K562 (cell line): ENCODE results near the gene C1QTNF3. TPM values are rescaled to one million over a fixed set of nuclear protein-coding genes. Genes with fewer than 3 reads are reported as not detected.
A peak's percentile ranks its signal among the peaks of the same experiment; 100 is the strongest.

Source experiments
- ATAC-seq: fragments of 200-7000 bp; cut with Tn5 transposase; 3 replicates; pipeline ENCODE4 v1.9.1; 2020; ENCODE audit warnings: moderate library complexity
- BruUV-seq: library from RNA; stranded (reverse); fragments of 400-500 nt; replicated peaks from 2 replicates; lab custom pipeline; 2021; lab: Mats Ljungman, UMichigan
- CTCF ChIA-PET: fragments of 300-600 bp; formaldehyde crosslinking; extraction: SDS; loops from one replicate; lab custom pipeline; 2021; ENCODE audit warnings: low intra/inter-chr PET ratio; lab: Yijun Ruan, JAX
- POLR2A ChIA-PET: fragments of 300-600, 350-650 bp; sonication (Branson Sonifier 250); formaldehyde crosslinking; extraction: SDS; loops from one replicate; lab custom pipeline; 2021; ENCODE audit warnings: antibody characterized with exemption, inconsistent platforms; lab: Yijun Ruan, JAX
- DNase-seq, 4 experiments: peaks; one replicate each; pipeline versions ENCODE4 v3.0.0 to v3.0.0-alpha.2; 2011 to 2018; ENCODE audit warnings: low spot score in 3 of 4, mixed read lengths in 3 of 4; ENCODE audit errors: extremely low read depth in 1 of 4
- FAIRE-seq: peaks from 2 replicates; lab custom pipeline; 2011; peaks lifted over from hg19 to GRCh38; lab: Jason Lieb, UNC
- H2AFZ ChIP-seq: 2 replicates; pipeline ENCODE4 v1.6.0; 2011; ENCODE audit warnings: low read depth, low read length, control low read depth, inconsistent platforms
- H3K27ac ChIP-seq: fragments of 200-600 bp; 3 replicates; pipeline ENCODE4 v1.8.0; 2011; ENCODE audit warnings: low read depth, mild to moderate bottlenecking, control low read depth, inconsistent platforms, low read length, moderate library complexity, mixed read lengths; ENCODE audit errors: extremely low read depth
- H3K27me3 ChIP-seq, 2 experiments: fragments of 300-600 bp in 1 of 2; 2 replicates in 1 of 2; 3 replicates in 1 of 2; pipeline versions ENCODE4 v1.6.0 to v1.8.0; 2011; ENCODE audit warnings: inconsistent platforms in 2 of 2, low read length in 2 of 2, mild to moderate bottlenecking in 1 of 2, mixed read lengths in 1 of 2, moderate library complexity in 1 of 2; ENCODE audit not compliant: control insufficient read depth in 2 of 2, insufficient read depth in 2 of 2
- H3K36me3 ChIP-seq: fragments of 300-600 bp; 3 replicates; pipeline ENCODE4 v1.8.0; 2011; ENCODE audit warnings: mild to moderate bottlenecking, low read length, inconsistent platforms; ENCODE audit not compliant: control insufficient read depth, insufficient read depth
- H3K4me1 ChIP-seq, 2 experiments: fragments of 200-600 bp in 1 of 2; replicated peaks in 1 of 2; 2 replicates in 1 of 2; 3 replicates in 1 of 2; pipeline versions ENCODE4 v1.5.1 to v1.8.0; 2011; ENCODE audit warnings: inconsistent platforms in 2 of 2, low read length in 2 of 2, mild to moderate bottlenecking in 1 of 2, mixed read lengths in 1 of 2, moderate library complexity in 1 of 2; ENCODE audit not compliant: control insufficient read depth in 2 of 2, insufficient read depth in 2 of 2
- H3K4me2 ChIP-seq: 2 replicates; pipeline ENCODE4 v1.6.1; 2011; ENCODE audit warnings: low read length, control low read depth, inconsistent platforms, mixed read lengths; ENCODE audit not compliant: insufficient read depth
- H3K4me3 ChIP-seq: fragments of 200-600 bp; sonication (generic), shearing (Covaris generic); 2 replicates; pipeline ENCODE4 v1.5.1; 2016; ENCODE audit warnings: control low read depth, inconsistent platforms
- H3K79me2 ChIP-seq: fragments of 200-600 bp; 3 replicates; pipeline ENCODE4 v1.8.0; 2011; ENCODE audit warnings: low read length, inconsistent platforms; ENCODE audit not compliant: control insufficient read depth, insufficient read depth
- H3K9ac ChIP-seq, 2 experiments: 2 replicates each; pipeline versions ENCODE4 v1.6.0 to v1.6.1; 2011; ENCODE audit warnings: low read depth in 2 of 2, low read length in 2 of 2, control low read depth in 1 of 2, inconsistent platforms in 1 of 2, mild to moderate bottlenecking in 1 of 2, mixed read lengths in 1 of 2; ENCODE audit not compliant: insufficient read depth in 1 of 2
- H3K9me1 ChIP-seq: one replicate; pipeline ENCODE4 v1.6.0; 2011; ENCODE audit warnings: inconsistent platforms, mild to moderate bottlenecking, low read length, moderate library complexity; ENCODE audit not compliant: control insufficient read depth, insufficient read depth
- H3K9me3 ChIP-seq: replicated peaks from 2 replicates; pipeline ENCODE4 v1.5.1; 2011; ENCODE audit warnings: low read depth, low read length, inconsistent platforms; ENCODE audit not compliant: control insufficient read depth, insufficient read depth
- H4K20me1 ChIP-seq: replicated peaks from 2 replicates; pipeline ENCODE4 v1.6.1; 2011; ENCODE audit warnings: low read length, inconsistent platforms, mixed read lengths; ENCODE audit not compliant: control insufficient read depth, insufficient read depth
- CBX1 ChIP-seq: sonication (generic); IDR thresholded peaks from 2 replicates; pipeline ENCODE4 v1.6.1; 2016; ENCODE audit warnings: antibody characterized with exemption, low read depth, mild to moderate bottlenecking
- ELF4 ChIP-seq: fragments of 450-650 bp; formaldehyde crosslinking; IDR thresholded peaks from 2 replicates; pipeline ENCODE4 v1.4.0; 2022; ENCODE audit warnings: missing genetic modification characterization
- SNRNP70 ChIP-seq: fragments of 200-400 bp; formaldehyde crosslinking; optimal IDR thresholded peaks from 2 replicates; pipeline ENCODE3; 2017; ENCODE audit warnings: low read depth, low read length
- SRF ChIP-seq, 2 experiments: fragments of 250-450, 450-650 bp in 1 of 2; sonication (Bioruptor Pico) in 1 of 2; sonication (generic) in 1 of 2; formaldehyde crosslinking; IDR thresholded peaks; 2 replicates each; pipeline versions ENCODE4 v1.5.0 to v1.5.1; 2020 to 2022; ENCODE audit warnings: mild to moderate bottlenecking in 1 of 2, missing genetic modification reagents in 1 of 2
- WGBS: fragments of 100-300 bp; shearing (Covaris generic); methylation state at CpG from one replicate; pipeline ENCODE4 v1.1.6; 2016; ENCODE audit warnings: low coverage, mixed read lengths; ENCODE audit not compliant: insufficient coverage; ENCODE audit errors: missing lambda C conversion rate; 5-methylcytosine and 5-hydroxymethylcytosine counted together
- in situ Hi-C: fragments of 300-500 bp; cut with MboI; formaldehyde crosslinking; loops from 4 replicates; pipeline ENCODE4 v1.15.0; 2018; ENCODE audit warnings: inconsistent platforms, mixed read lengths
- intact Hi-C: fragments of 100-400 bp; cut with micrococcal nuclease; formaldehyde crosslinking; loops from 2 replicates; pipeline ENCODE4 v1.14.2; 2022
- polyA plus RNA-seq, 8 experiments: library from polyadenylated mRNA; depleted of rRNA in 4 of 8; stranded (reverse) in 5 of 8; unstranded in 3 of 8; fragments of >200 nt; fragmentation: Nextera tagmentation in 2 of 8; fragmentation: Illumina TruSeq in 1 of 8; extraction: Ambion mirVana in 2 of 8; extraction: Trizol in 1 of 8; gene quantifications; 2 replicates each; pipeline versions ENCODE4 v1.2.1 to v1.2.3, GENCODE V29; 2011 to 2014; ENCODE audit warnings: inconsistent platforms in 1 of 8, missing spikeins in 1 of 8
- total RNA-seq, 7 experiments: library from RNA; depleted of rRNA in 6 of 7; stranded (reverse); fragments of >200 nt in 6 of 7; fragmentation: Illumina TruSeq in 2 of 7; extraction: Trizol in 2 of 7; gene quantifications; 2 replicates each; pipeline versions ENCODE4 v1.2.1 to v1.2.3, GENCODE V29; 2011 to 2021; ENCODE audit warnings: low replicate concordance in 1 of 7
- TF ChIP-seq, protein P1 (sequence below): sonication (generic); formaldehyde crosslinking; IDR thresholded peaks from 2 replicates; pipeline ENCODE4 v1.8.1; 2022; ENCODE audit warnings: missing genetic modification reagents
- TF ChIP-seq, protein P2 (sequence below): fragments of 450-650 bp; IDR thresholded peaks from 2 replicates; pipeline ENCODE4 v1.7.0; 2016; ENCODE audit warnings: borderline replicate concordance

The C1QTNF3 gene
- total and polyA plus RNA-seq, 9 of the 15 experiments (the other 6 are each of a cell fraction or from before 2014, with no cell fraction given) = 0.51 to 3.3 (median 2.0) TPM

DNA sequence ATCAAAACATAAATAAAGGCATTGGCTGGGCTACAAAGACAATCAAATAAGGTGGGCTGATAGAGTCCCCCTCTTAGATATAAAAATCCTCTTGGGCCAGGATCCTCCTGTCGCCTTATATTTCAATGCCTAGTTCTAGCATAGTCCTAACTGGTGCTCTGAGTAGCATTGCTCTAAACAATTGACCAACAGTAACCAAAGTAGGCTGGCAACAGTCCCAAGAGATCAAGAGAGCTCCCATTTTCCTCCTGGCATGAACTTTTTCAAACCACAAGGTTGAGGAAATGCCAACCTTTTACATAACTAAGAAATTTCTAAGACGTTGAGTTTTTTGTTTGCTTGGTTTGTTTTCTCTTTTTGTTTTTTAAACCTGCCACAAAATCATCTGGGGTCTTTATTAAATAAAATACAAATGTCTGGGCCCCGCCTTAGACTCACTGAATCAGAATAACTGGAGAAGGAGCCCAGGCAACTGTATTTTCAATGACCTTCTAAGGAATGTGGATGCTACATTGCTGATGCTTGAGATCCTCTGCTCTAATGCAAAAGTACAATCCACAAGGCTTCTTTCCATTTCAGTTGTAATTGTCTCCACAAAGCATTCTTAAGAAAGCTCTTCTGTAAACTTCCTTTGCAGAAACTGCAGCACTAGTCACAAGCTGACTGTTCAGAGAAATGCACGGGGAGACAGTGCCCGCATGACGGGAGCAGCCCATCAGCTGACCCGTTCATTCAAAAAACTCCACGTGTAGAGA lies 61.4 kb downstream of the C1QTNF3 start:
- CTCF ChIA-PET = no interaction called here
- ATAC-seq (no peak), FAIRE-seq (no peak), DNase-seq (no peak)
- Histone ChIP-seq H3K79me2 (no peaks in the 10 kb centered on the region), H2AFZ (no peak overlapping the region), H4K20me1 (no peaks in the 10 kb centered on the region), H3K9me1 (no peaks in the 10 kb centered on the region), H3K27me3 (peaks cover 9 to 11% of the 10 kb centered on the region in 2 experiments), H3K9me3 (peaks cover 5% of the 10 kb centered on the region; the same call in 1 of the 2 replicates), H3K4me3 (no peak overlapping the region), H3K9ac (no peak overlapping the region), H3K36me3 (no peaks in the 10 kb centered on the region), H3K4me2 (no peak overlapping the region), H3K4me1 (peaks cover 6 to 14% of the 10 kb centered on the region in 2 experiments; a peak in 4 of 5 replicates), H3K27ac (no peak overlapping the region)
- in situ Hi-C loops (no loop called here), intact Hi-C loops (no loop called here)
- TF ChIP-seq SNRNP70 (no peak), ELF4 (no peak), SRF (CRISPR knock-in tag; IDR thresholded peaks at IDR 0.05) (0 out of 4 replicates have a peak, but pooled peaks of 1 of the 2 experiments have one; percentile 48), CBX1 (no peak)
- TF ChIP-seq, protein P1, sequence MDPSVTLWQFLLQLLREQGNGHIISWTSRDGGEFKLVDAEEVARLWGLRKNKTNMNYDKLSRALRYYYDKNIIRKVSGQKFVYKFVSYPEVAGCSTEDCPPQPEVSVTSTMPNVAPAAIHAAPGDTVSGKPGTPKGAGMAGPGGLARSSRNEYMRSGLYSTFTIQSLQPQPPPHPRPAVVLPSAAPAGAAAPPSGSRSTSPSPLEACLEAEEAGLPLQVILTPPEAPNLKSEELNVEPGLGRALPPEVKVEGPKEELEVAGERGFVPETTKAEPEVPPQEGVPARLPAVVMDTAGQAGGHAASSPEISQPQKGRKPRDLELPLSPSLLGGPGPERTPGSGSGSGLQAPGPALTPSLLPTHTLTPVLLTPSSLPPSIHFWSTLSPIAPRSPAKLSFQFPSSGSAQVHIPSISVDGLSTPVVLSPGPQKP = no peak
- TF ChIP-seq, protein P2, sequence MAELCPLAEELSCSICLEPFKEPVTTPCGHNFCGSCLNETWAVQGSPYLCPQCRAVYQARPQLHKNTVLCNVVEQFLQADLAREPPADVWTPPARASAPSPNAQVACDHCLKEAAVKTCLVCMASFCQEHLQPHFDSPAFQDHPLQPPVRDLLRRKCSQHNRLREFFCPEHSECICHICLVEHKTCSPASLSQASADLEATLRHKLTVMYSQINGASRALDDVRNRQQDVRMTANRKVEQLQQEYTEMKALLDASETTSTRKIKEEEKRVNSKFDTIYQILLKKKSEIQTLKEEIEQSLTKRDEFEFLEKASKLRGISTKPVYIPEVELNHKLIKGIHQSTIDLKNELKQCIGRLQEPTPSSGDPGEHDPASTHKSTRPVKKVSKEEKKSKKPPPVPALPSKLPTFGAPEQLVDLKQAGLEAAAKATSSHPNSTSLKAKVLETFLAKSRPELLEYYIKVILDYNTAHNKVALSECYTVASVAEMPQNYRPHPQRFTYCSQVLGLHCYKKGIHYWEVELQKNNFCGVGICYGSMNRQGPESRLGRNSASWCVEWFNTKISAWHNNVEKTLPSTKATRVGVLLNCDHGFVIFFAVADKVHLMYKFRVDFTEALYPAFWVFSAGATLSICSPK = no peak
- POLR2A ChIA-PET = interaction anchor here (0.7 to 1.3 kb wide), 2 partner anchors 15 to 24 kb away, joined by 3 read pairs; no protein-coding TSS in a partner anchor
- 2% methylated on average over 8 of the region's 8 CpGs for WGBS
- no TSS peak for BruUV-seq
